ENCODE measurements around the gene PLEKHM3. TPM values are rescaled to one million over a fixed set of nuclear protein-coding genes. Genes with fewer than 3 reads are reported as not detected.

Gene PLEKHM3
- 19.7 TPM for total RNA-seq

DNA sequence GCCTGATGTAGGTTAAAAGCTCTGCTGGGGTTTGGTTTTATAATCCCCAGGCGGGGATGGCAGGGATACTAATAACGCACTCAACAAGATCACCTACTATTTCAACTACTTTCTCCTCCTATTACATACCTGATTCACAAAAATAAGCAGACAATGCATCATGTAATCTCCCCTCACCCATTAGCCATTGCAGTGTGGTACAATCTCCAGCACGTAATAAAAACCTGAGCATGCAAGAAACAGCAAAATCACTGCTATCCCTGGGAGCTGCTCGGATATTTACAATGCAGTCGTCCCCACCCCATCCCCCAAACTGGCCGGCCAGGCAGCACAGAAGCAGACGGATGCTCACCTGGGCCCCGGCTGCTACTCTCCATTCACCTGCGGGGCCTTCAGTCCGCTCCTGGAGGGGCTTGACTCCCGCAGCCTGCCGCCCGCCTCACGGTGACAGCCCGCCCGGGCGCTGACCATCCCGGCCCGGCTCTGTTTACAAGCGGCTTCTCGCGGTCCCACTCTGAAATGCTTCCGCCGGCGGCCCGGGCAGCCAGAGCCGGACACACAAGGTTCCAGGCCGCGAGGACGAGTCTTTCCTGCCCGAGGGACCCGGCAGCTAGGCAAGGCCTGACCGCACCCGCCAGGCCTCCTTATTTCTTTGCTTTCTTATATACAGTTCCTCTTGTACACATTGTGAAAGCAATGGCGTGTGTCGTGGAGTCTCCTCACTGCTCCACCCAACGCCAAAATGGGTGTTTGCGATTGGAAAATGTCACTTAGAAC, at the start of gene PLEKHM3:
Gene PLEKHM3, minus strand, starts transcription at position 491 of the 777 bp plus-strand sequence. CDS start 23,888 bp downstream, outside the sequence.
- DNase-seq (ENCODE audit: low read depth in 2 of 3, low spot score in 2 of 3) = peak; percentile 44 to 86 (median 84)

DNA sequence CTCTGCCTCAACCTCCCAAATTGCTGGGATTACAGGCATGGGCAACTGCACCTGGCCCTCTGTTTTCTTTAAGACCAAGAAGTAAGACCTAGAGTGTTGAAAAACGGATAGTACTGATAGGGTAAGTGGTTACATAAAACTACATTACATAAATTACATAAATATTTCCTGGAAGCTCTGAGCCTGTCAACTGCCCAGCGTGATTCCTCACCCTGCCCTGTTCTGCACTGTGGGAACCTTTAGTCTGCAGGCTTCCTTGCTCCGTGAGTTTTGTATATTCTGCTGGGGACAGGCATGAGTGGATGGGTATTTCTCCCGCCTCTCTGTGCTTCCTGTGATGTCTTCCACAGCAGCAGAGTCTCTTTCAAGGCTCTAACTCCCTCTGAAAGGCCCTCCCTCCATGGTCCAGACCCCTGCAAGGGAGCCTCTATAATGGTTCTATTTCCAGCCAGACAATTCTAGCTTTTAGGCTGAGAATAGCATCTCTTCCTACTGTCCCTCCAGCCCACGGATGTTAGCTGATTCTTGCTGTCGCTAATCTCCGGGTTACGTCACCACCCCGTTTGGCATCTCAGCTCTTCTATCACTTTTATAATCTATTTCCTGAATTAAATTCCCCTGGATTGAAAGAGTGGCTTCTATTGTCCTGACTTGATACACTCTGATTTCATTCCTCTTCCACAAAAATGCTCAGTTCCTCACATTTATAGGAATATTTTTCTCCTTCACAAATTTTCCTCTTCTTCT, 49.5 kb upstream of the PLEKHM3 start:
- no peak for DNase-seq (ENCODE audit: low read depth in 2 of 3, low spot score in 2 of 3)

DNA sequence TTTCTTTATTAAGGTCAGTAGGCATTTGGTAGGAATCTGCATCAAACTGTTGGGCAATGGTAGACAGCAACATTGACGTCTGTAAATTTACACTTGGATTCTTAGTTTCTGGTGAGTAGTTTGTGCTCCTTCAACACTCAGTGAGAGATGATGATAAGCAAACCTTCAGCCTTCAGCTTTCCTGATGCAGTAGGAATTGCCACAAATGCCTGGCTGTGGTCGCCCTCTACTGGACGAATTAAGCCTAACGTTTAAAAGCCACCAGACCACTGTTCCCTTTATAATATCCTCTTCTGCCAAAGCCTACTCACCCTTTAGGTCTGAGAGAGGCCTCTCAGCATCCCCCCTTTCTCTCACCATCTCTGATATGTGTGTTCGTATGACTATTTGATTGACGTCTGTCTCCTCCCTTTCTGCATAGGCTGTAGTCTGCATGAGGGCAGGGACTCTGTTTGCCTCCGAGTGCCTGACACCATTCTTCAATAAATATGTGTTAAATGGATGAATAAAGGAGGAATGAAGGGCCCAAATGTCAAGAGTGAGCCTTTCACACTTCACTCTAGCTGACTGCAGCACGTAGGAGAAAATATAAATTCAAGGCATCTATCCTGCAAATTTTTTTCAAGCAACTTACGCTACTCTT, 47.0 kb upstream of the PLEKHM3 start:
- DNase-seq (ENCODE audit: low read depth in 2 of 3, low spot score in 2 of 3) = peak; percentile 28 to 75 (median 69)

- DNase-seq (ENCODE audit: low read depth in 2 of 3, low spot score in 2 of 3) = no peak
Measured at GRCh38 chr2:208069186-208069585, 43.9 kb upstream of the PLEKHM3 start.

DNA sequence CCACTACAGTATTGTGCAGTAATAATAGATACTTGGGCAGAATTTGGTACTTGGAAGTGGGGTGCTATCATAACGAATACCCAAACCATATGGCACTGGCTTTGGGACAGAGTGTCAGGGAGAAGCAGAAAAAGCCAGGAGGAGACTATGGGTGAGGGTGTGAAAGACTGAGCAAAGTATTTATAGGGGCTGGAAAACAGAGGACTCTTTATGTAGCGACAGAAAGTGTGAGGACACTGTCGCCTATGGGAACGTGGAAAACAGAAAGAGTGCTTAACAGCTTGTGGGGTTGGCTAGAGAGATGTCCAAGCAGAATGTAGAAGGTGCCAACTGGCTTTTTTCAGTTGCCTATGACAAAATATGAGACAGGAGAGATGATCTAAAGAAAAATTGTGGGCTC, 40.7 kb upstream of the PLEKHM3 start:
- no peak for DNase-seq (ENCODE audit: low read depth in 2 of 3, low spot score in 2 of 3)

DNA sequence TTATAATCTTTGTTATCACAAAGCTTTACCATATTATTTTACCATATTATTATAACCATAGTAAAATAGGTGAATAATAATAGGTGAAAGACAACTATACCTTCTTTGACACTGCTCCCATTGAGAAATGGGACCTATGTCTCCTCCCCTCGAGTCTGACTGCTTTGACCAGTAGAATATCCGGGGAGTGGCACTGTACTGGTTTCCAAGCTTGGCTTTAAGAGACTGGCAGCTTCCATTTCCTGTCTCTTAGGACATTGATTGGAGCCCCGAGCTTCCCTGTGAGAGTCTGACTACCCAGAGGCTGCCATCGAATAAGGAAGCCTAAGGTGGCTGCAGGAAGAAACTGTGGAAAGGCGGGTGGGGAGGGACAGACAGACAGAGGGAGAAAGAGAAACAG, 40.1 kb upstream of the PLEKHM3 start:
- no peak for DNase-seq (ENCODE audit: low read depth in 2 of 3, low spot score in 2 of 3)

DNA sequence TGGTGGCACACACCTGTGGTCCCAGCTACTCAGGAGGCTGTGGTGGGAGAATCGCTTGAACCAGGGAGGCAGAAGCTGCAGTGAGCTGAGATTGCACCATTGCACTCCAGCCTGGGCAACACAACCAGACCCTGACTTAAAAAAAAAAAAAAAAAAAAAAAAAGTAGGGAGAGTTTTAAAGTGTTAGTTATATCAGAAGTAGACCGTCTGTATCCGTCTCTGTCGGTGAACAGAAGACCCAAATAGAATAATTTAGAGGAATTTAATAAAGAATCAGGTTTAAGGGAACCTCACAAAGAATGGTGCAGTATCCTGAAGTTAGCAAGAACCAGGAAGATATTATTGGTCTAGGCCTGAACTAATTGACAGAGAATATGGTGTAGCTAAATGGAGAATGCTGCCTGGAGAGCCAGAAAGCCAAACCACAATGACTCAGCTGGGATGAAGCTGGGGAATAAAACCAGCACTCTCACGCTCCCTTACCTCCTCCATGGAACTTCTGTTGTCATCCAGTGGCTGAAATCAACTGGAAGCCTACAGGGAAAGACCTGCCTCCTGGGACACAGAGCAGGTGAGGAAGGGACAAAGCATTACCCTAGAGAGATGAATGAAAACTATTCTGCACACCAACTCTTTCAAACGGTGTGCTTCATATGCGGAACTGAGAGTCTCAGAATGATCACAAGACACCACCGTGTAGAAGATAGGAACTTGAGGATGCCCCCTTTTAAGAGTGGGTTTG, 39.1 kb upstream of the PLEKHM3 start:
- peak in 2 of 3 donors; percentile 70 to 80 for DNase-seq (ENCODE audit: low read depth in 2 of 3, low spot score in 2 of 3)

DNA sequence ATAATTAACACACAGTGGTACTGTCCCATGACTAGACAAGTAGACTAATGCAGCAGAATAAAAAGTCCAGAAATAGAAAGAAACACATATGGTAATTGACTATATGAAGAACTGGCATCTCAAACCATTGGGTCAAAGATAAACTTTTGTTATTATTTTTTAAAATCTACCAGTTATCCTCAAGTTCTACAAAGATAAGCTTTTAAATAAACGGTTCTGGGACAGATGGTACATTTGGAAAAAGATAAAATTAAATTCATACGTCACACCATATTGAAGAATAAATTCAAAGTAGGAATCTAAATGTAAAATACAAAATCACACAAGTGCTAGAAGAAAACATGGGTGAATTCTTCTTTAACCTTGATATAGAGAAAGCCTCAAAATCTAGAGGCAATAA, 37.6 kb upstream of the PLEKHM3 start:
- no peak for DNase-seq (ENCODE audit: low read depth in 2 of 3, low spot score in 2 of 3)

- DNase-seq (ENCODE audit: low read depth in 2 of 3, low spot score in 2 of 3) = peak in 2 of 3 donors; percentile 41 to 72
Measured at GRCh38 chr2:208062113-208062512, 36.8 kb upstream of the PLEKHM3 start.

- DNase-seq (ENCODE audit: low read depth in 2 of 3, low spot score in 2 of 3) = no peak
Measured at GRCh38 chr2:208057108-208057507, 31.8 kb upstream of the PLEKHM3 start.

DNA sequence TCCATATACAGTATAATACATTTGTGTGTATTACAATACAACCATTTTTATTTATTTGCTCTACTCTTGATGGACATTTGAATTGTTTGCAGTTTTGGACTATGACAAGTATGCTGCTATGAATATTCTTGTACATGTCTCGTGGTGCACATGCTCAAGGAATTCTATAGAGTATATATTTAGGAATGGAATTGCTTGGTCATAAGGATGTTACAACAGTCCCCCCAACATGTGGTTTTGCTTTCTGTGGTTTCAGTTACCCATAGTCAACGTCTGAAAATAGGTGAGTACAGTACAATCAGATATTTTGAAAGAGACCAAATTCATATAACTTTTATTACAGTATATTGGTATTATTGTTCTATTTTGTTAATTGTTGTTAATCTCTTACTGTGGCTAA, 24.1 kb upstream of the PLEKHM3 start:
- no peak for DNase-seq (ENCODE audit: low read depth in 2 of 3, low spot score in 2 of 3)

DNA sequence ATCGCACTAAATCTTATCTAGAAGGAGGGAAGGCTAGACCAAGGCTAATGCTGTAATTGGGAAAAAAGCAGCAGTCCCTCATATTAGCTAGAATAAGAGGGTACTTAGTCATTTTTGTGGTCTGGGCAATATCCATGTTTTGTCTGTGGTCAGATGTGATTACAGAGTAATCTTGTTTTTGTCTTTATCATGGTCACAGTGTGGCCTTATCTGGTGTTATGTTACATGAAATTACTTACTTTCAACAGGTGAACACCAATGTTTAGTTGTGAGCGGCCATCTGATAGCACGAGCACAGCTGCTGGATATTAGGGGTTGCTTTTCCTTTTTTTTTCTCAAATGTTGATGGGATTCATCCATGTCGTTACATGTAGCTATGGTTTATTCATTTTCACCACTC, 23.7 kb upstream of the PLEKHM3 start:
- DNase-seq (ENCODE audit: low read depth in 2 of 3, low spot score in 2 of 3) = no peak

GRCh38 chr2:208047840-208048239, 22.5 kb upstream of the PLEKHM3 start:
- DNase-seq (ENCODE audit: low read depth in 2 of 3, low spot score in 2 of 3) = no peak

DNA sequence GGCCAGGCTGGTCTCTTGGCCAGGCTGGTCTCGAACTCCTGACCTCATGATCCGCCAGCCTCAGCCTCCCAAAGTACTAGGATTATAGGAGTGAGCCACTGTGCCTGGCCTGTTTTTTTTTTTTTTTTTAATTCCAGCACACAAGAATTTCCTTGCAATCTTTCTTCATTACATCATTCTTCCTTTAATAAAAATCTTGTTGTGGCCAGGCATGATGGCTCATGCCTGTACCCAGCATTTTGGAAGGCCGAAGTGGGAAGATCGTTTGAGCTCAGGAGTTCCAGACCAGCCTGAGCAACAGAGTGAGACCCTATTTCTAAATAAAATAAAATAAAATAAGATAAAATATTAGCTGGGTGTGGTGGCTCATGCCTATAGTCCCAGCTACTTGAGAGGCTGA, 21.4 kb upstream of the PLEKHM3 start:
- no peak for DNase-seq (ENCODE audit: low read depth in 2 of 3, low spot score in 2 of 3)

GRCh38 chr2:208042450-208042849, 17.1 kb upstream of the PLEKHM3 start:
- DNase-seq (ENCODE audit: low read depth in 2 of 3, low spot score in 2 of 3) = no peak

- DNase-seq (ENCODE audit: low read depth in 2 of 3, low spot score in 2 of 3) = no peak
Measured at GRCh38 chr2:208042041-208042440, 16.7 kb upstream of the PLEKHM3 start.

- peak in 2 of 3 donors; percentile 64 to 80 for DNase-seq (ENCODE audit: low read depth in 2 of 3, low spot score in 2 of 3)
Measured at GRCh38 chr2:208040199-208041171, 15.2 kb upstream of the PLEKHM3 start.

GRCh38 chr2:208039376-208040110, 14.2 kb upstream of the PLEKHM3 start:
- no peak for DNase-seq (ENCODE audit: low read depth in 2 of 3, low spot score in 2 of 3)
